ENCODE data around the gene NOTUM.

Gene NOTUM

DNA sequence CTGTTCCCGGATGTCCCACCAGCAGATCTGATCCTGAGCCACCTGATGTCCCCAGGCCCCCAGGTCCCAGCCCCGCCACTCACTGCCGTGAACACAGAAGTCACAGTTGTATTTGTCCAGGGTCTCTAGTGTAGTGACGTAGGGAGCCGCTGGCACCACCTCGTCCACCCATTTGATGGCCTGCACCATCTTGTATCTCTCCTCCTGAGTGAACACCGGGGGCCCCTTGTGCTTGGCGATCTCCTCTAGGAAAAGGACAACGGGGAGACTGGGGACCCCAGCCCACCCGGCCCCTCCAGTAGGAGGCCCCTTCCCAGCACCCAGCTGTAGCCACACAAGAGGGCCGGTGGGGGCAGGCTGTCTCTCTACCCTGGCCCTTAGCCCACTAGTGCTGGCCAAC lies 52.2 kb downstream of the NOTUM start:
- no peak for DNase-seq

GRCh38 chr17:81907219-81908145 lies 53.5 kb downstream of the NOTUM start:
- DNase-seq, result no peak

DNA sequence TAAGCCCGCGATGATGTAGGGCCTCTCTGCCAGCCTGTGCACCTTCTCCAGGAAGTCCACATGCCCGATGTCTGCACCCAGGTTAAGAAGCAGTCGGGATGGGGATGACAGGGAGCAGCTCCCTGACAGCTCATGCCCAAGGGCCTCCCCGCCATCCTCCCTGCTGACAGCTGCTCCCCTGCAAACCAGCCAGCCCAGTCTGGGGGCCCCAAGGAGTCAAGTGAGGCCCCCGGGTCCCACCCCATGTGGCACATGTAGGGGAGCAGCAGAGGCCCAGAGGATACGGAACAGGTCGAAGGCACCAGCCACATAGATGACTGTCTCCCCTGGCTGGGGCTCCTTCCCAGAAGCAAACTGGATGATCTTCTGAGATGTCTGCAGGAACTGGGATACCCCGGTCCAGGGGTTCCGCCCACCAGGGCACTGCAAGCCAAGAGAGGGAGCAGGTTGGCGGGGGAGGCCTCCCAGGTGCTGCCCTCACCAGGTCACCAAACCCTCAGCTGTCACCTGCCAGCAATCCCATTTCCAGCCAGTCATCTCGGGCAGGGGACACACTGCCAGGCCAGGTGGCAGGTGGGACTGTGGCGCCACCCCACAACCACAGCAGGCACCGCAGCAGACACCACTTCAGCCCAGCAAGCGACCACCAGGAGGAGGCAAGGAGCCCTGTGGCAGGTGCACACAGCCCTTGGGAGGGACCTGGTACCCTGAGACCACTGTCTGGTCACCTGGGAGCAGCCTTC lies 54.3 kb downstream of the NOTUM start:
- no peak for DNase-seq

DNA sequence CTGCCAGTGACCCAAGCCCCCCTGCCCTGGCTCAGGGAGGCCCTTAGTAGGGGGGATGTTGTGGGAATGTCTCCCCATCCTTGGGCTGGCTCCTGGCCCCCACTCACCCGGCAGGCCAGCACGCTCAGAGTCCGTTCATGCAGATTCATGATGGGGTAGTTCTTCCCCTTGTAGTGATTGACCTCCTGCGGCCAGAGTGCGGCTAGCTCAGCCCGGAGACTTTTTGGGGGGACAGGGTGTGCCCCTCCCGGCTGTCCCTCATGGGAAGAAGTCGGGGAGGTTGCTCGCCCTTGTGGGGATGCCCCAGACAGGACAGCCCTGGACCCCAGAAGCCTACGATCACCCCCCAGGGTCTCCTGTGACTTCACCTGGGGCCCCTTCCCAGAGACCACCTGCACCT lies 55.0 kb downstream of the NOTUM start:
- DNase-seq, result no peak

DNA sequence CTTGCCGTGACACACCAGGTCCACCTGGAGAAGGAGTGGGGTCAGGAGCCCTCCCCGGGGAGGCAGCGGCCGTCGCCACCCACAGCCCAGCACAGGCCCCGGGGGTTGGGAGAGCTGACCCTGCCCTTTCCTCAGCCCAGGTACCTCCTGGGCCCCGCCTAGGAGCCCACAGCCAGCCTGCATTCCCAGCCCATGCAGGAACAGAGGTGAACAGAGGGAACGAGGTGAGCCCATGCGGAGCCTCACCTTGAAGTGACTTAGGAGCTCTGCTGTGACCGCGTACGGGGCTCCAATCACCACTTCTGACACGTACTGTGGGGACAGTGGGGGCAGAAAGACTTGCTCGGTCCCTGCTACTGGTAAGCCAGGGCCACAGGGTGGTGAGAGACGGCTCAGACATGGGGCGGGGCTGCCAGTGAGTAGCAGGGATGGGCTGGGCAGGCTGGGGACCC lies 55.5 kb downstream of the NOTUM start:
- no peak for DNase-seq

DNA sequence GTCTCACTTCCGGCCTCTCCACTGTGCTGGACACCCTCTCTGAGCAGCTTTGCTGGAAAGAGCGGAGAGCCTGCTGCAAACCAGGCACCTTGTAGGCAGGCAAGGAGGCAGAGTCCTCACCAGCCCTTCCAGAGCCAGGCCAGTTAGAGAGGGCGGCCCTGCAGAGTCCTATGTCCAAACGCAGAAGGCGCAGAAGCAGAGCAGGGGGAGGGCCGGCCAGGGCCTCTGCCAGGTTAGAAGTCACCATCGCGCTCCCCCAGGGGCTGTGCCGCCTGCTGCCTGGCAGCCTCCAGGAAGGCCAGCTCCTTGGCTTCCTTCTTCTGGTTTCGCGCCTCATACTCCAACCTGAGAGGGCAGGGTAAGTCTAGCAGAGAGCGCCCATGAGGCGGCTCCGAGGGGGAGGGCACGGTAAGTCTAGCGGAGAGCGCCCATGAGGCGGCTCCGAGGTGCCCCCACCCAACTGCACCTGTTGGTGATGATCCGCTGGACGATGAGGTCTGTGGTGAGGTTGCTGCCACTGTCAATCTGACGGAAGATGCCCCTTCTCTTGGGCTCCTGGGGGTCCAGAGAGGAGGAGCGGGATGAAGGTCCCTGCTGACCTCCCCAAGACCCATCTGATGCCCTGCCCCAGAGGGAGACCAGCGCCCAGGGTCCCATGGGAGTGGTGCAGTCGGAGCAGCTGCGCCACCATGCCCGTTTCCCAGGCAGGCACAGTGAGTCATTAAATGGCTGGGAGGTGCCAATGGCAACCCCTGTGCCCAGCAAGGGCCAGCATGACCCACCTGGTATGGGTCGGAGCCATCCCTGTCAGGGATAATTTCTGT lies 56.2 kb downstream of the NOTUM start:
- no peak for DNase-seq

GRCh38 chr17:81903896-81904599 lies 56.9 kb downstream of the NOTUM start:
- no peak for DNase-seq

DNA sequence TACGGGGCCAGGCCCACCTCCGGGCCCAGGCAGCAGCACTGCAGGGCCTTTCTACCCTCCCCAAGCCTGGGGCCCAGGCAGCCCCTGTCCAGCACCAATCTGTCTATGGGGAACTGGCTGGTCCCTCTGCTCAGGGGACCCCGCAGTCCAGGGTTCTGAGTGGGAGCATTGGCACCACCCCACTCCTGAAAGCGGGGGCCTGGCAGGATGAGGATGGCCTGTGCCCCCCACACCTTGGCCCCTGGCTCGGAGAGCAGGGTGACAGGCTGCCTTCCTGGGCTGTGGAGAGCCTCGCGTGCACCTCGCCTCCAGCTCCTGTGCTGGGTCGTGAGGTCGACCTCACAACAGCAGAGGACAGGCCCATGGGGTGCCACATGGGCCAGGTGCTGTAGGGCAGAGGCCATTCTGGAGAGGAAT lies 57.6 kb downstream of the NOTUM start:
- DNase-seq, result no peak

DNA sequence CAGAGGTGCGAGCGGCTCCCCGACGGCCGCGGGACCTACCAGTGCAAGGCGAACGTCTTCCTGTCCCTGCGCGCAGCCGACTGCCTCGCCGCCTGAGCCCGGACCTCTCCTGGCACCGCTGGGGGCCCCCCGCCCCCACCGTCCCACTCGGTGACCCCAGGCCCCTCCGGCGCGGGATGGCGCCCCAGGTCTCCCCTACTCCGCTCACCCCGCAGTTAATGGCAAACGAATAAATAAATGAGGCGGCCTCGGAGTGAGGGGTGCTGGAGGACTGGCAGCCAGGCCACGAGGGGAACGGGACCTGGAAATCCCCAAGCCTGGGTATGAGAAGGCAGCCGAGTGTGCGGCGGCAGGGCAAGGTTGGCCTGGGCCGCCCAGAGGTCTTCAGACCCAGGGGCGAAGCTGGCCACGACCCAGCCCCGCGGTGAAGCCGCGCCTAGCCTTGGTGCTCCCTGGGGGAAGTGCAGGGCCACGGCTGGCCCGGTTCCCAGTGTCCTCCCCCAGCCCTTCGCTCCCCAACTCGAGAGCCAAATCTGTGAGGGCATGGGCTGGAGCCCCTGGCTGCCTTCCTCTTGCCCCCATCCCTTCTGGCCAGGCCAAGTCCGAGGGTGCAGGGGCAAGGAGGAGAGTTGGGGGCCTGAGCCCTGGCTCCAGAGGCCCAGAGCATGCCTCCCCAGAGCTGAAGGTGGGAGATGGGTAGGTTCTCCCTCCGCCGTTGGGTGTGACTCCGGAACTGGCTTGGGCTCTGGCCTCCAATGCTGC lies 58.2 kb downstream of the NOTUM start:
- DNase-seq, result no peak
